Left ventricle myocardium inferior (tissue), 1 donor: ENCODE measurements around the gene SLC22A5. TPM values are rescaled to one million over a fixed set of nuclear protein-coding genes. Genes with fewer than 3 reads are reported as not detected.

Source experiments
- DNase-seq: peaks from one replicate; pipeline ENCODE4 v3.0.0-alpha.2; 2020
- H3K27ac ChIP-seq: fragments of 200-600 bp; replicated peaks from 2 replicates; pipeline ENCODE4 v1.8.0; 2021
- H3K27me3 ChIP-seq: fragments of 200-600 bp; 2 replicates; pipeline ENCODE4 v1.8.0; 2021; ENCODE audit warnings: low read depth
- H3K36me3 ChIP-seq: fragments of 200-600 bp; 2 replicates; pipeline ENCODE4 v1.8.0; 2021
- H3K4me1 ChIP-seq: fragments of 200-600 bp; 2 replicates; pipeline ENCODE4 v1.8.0; 2021
- H3K4me3 ChIP-seq: fragments of 200-600 bp; 2 replicates; pipeline ENCODE4 v1.8.0; 2021; ENCODE audit warnings: mild to moderate bottlenecking, moderate library complexity
- H3K9me3 ChIP-seq: fragments of 200-600 bp; replicated peaks from 2 replicates; pipeline ENCODE4 v1.8.0; 2021
- intact Hi-C: fragments of 100-400 bp; cut with micrococcal nuclease; formaldehyde crosslinking; loops from one replicate; pipeline ENCODE4 v1.11.0; 2022
- total RNA-seq: library from RNA; stranded (reverse); fragmentation: NEBNext Ultra II Directional; extraction: Animal tissue kit (Norgen Biotek cat#: 25700); gene quantifications from one replicate; pipeline ENCODE4 v1.2.1, GENCODE V29; 2021
- TF ChIP-seq, protein P1 (sequence below): fragments of 200-600 bp; IDR thresholded peaks from 2 replicates; pipeline ENCODE4 v1.8.0; 2021; ENCODE audit warnings: antibody characterized with exemption, mild to moderate bottlenecking, borderline replicate concordance
- donor health status: DM: no; HTN: yes; CAD: no; lungs with severe emphysema.

Gene SLC22A5
- total RNA-seq, 1 donor from 2014 or later = 20.8 TPM

DNA sequence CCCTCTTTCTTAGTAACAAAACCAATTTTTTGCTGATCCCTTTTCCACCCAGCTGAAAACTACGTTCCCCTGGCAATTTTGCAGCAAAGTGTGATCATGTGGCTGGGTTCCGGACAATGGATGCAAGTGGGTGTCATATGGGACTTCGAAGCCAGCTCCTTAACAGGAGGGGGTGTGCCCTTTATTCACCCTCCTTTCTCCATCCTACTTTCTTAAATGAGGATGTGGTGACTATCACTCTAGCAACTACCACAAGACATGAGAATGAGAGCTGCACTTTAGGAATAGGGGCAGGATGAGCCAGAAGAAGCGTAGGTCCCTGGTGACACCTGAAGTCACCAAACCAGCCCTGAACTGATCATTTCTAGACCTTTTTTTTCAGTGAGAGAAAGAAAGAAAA, 62.1 kb downstream of the SLC22A5 start:
- H3K36me3 ChIP-seq = no peaks in the 10 kb centered on the region
- peaks cover 99% of the 10 kb centered on the region for H3K4me1 ChIP-seq
- TF ChIP-seq, protein P1, sequence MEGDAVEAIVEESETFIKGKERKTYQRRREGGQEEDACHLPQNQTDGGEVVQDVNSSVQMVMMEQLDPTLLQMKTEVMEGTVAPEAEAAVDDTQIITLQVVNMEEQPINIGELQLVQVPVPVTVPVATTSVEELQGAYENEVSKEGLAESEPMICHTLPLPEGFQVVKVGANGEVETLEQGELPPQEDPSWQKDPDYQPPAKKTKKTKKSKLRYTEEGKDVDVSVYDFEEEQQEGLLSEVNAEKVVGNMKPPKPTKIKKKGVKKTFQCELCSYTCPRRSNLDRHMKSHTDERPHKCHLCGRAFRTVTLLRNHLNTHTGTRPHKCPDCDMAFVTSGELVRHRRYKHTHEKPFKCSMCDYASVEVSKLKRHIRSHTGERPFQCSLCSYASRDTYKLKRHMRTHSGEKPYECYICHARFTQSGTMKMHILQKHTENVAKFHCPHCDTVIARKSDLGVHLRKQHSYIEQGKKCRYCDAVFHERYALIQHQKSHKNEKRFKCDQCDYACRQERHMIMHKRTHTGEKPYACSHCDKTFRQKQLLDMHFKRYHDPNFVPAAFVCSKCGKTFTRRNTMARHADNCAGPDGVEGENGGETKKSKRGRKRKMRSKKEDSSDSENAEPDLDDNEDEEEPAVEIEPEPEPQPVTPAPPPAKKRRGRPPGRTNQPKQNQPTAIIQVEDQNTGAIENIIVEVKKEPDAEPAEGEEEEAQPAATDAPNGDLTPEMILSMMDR = no peak
- no peaks in the 10 kb centered on the region for H3K9me3 ChIP-seq
- peak overlapping the region; percentile 52 for H3K27ac ChIP-seq
- DNase-seq = no peak
- intact Hi-C loops = no loop called here
- no peak overlapping the region for H3K4me3 ChIP-seq
- H3K27me3 ChIP-seq = no peaks in the 10 kb centered on the region

DNA sequence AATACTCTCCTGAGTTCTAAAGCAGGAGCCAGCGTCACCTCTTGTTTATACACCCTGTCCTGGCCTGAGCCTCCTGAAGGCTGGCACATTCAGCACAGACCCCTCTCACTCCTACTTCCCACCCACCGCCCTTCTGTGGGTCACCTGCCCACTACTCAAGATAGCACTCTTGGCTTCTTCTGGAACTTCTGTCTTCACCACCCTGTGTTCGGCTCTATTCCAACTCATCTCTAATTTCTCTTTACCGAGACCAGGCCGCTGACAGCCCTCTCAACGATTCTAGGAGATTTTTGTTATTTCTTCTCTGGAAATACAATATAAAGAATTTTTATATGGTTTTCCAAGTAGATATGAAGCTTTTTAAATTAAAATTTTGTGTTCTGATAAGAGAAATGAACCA, 63.6 kb downstream of the SLC22A5 start:
- intact Hi-C loops = no loop called here
- Histone ChIP-seq H3K36me3 (no peaks in the 10 kb centered on the region), H3K4me3 (no peak overlapping the region), H3K4me1 (peaks cover 99% of the 10 kb centered on the region), H3K27me3 (no peaks in the 10 kb centered on the region), H3K27ac (peak overlapping the region; percentile 52), H3K9me3 (no peaks in the 10 kb centered on the region)
- TF ChIP-seq, protein P1 = no peak
- no peak for DNase-seq

DNA sequence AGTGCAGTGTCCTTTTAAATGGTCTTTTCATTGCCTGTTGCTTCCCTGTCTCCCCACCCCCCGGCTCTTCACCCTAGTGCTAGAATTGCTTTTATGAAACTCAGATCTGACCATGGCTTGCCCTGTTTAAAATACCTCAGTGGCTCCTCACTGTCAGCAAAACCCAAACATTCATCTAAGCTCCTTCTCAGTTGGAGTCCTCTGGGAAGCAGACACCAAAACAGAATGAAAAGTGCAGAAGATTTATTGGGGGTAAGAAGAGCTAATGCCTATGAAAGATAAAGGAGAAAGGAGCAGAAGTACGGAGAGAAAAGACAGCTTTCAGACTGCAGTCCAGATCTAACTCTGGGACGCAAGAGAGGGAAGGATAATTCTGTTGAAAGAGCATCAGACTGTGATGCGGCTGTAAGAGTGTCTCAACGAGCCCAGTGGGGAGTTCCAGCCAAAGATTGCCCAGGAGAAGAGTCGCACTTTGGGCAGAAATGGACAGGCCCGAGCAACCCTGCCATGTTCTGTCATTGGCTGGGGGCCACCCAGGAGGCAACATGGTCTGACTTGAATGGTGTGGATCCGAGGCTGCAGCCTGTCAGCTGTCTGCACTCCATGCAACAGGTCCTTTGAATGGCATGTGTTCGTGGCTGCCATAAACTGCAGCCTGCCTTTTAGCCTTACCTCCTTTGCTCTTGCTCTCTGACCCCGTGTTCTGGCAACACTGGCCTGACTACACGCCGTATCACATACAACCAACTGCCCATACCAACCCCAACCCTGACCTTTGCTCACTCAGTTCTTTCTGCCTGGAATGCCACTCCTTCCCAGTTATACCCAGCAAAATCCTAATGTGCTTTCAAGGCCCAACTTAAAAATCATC, 65.1 kb downstream of the SLC22A5 start:
- H3K27me3 ChIP-seq = no peaks in the 10 kb centered on the region
- H3K9me3 ChIP-seq = no peaks in the 10 kb centered on the region
- intact Hi-C loops = no loop called here
- no peak for DNase-seq
- H3K4me3 ChIP-seq = no peak overlapping the region
- H3K27ac ChIP-seq = peak overlapping the region; percentile 83
- no peaks in the 10 kb centered on the region for H3K36me3 ChIP-seq
- peaks cover 99% of the 10 kb centered on the region for H3K4me1 ChIP-seq
- TF ChIP-seq, protein P1 = no peak

DNA sequence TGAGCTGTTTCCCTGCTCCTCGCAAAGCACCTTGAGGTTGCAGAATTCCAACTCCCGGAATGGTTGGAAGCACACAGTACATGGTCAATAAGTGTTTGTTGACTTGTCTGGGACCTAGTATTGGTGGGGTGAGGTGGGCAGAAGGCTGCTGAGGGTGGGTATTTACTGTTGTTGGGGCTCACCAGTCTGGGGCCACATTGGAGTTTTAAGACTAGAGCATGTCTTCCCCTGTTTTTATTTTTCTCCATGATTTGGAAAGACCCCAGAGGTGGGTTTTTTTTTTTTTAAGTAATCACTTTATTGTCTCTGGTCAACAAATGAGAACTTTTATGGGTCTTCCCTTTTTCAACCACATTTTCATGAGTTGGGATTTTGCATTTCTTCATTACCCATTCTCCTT, 65.9 kb downstream of the SLC22A5 start:
- TF ChIP-seq, protein P1 = no peak
- Histone ChIP-seq H3K27me3 (no peaks in the 10 kb centered on the region), H3K4me1 (peaks cover 99% of the 10 kb centered on the region), H3K27ac (peak overlapping the region; percentile 83), H3K36me3 (no peaks in the 10 kb centered on the region), H3K4me3 (no peak overlapping the region), H3K9me3 (no peaks in the 10 kb centered on the region)
- no peak for DNase-seq
- intact Hi-C loops = no loop called here

DNA sequence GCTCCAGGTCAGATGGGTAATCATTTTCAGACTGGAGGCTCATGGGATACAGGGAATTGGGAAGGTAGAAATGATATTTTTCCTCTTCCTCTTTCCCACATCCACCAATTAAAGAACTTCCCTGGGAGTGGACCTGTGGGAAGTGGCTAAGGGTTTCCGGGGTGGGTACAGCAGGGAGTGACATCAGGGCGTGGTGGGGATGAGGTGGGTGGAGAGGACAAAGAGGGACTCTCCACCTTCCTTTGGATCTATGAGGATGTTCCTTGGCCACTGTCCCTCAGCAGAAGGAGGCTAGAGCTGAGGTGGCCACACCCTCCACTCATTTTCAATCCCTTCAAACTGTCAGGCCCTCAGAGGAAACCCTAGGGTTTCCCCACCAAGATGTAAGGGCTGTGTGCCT, 66.4 kb downstream of the SLC22A5 start:
- Histone ChIP-seq H3K4me1 (peaks cover 98% of the 10 kb centered on the region), H3K4me3 (no peak overlapping the region), H3K27ac (peak overlapping the region; percentile 83), H3K9me3 (no peaks in the 10 kb centered on the region), H3K27me3 (no peaks in the 10 kb centered on the region), H3K36me3 (no peaks in the 10 kb centered on the region)
- intact Hi-C loops = no loop called here
- no peak for DNase-seq
- TF ChIP-seq, protein P1 = no peak
